ENCODE measurements around the gene PRAMEF8. TPM values are rescaled to one million over a fixed set of nuclear protein-coding genes. Genes with fewer than 3 reads are reported as not detected.
"Not testable (repeated sequence)": the region's sequence is repeated elsewhere in the genome, so short reads cannot be mapped to it uniquely, and the experiment has no call there.

The PRAMEF8 gene
- total RNA-seq, 2 donors from 2014 or later, result not detected

GRCh38 chr1:13245841-13246553, 38.9 kb downstream of the PRAMEF8 start:
- H3K36me3 ChIP-seq; H3K27me3 ChIP-seq; H3K4me1 ChIP-seq; H3K27ac ChIP-seq; H3K4me3 ChIP-seq; DNase-seq; intact Hi-C loops (cut with DNase I); H3K9me3 ChIP-seq; H3K9ac ChIP-seq (ENCODE audit: low read depth in 2 of 2, low read length in 2 of 2): not testable (repeated sequence)

- H3K4me1 ChIP-seq; H3K27ac ChIP-seq; H3K36me3 ChIP-seq; DNase-seq; H3K27me3 ChIP-seq; H3K4me3 ChIP-seq; H3K9ac ChIP-seq (ENCODE audit: low read depth in 2 of 2, low read length in 2 of 2); H3K9me3 ChIP-seq; intact Hi-C loops (cut with DNase I): not testable (repeated sequence)
Observed at GRCh38 chr1:13243536-13244263, 41.2 kb downstream of the PRAMEF8 start.

GRCh38 chr1:13239633-13240032, 45.3 kb downstream of the PRAMEF8 start:
- H3K4me1 ChIP-seq; H3K9me3 ChIP-seq; H3K36me3 ChIP-seq; H3K4me3 ChIP-seq; H3K9ac ChIP-seq (ENCODE audit: low read depth in 2 of 2, low read length in 2 of 2); DNase-seq; H3K27ac ChIP-seq; intact Hi-C loops (cut with DNase I); H3K27me3 ChIP-seq: not testable (repeated sequence)

GRCh38 chr1:13237572-13237971, 47.4 kb downstream of the PRAMEF8 start:
- H3K27me3 ChIP-seq; H3K36me3 ChIP-seq; H3K9me3 ChIP-seq; H3K4me3 ChIP-seq; DNase-seq; intact Hi-C loops (cut with DNase I); H3K27ac ChIP-seq; H3K4me1 ChIP-seq; H3K9ac ChIP-seq (ENCODE audit: low read depth in 2 of 2, low read length in 2 of 2): not testable (repeated sequence)

- H3K9me3 ChIP-seq; H3K27ac ChIP-seq; H3K4me1 ChIP-seq; DNase-seq; H3K9ac ChIP-seq (ENCODE audit: low read depth in 2 of 2, low read length in 2 of 2); H3K27me3 ChIP-seq; H3K36me3 ChIP-seq; intact Hi-C loops (cut with DNase I); H3K4me3 ChIP-seq: not testable (repeated sequence)
Observed at GRCh38 chr1:13234057-13234456, 50.9 kb downstream of the PRAMEF8 start.

GRCh38 chr1:13232056-13232455, 52.9 kb downstream of the PRAMEF8 start:
- intact Hi-C loops (cut with DNase I); H3K4me1 ChIP-seq; H3K9me3 ChIP-seq; H3K27me3 ChIP-seq; H3K36me3 ChIP-seq; H3K9ac ChIP-seq (ENCODE audit: low read depth in 2 of 2, low read length in 2 of 2); DNase-seq; H3K4me3 ChIP-seq; H3K27ac ChIP-seq: not testable (repeated sequence)

Other genes starting within 250 kb of the PRAMEF8 start
- gene PRAMEF27, start 228.6 kb downstream of the PRAMEF8 start, total RNA-seq, result not detected
- gene HNRNPCL3, start 224.4 kb downstream of the PRAMEF8 start, total RNA-seq, result not detected
- gene PRAMEF25, start 214.4 kb downstream of the PRAMEF8 start, total RNA-seq, result not detected
- gene HNRNPCL2, start 168.3 kb downstream of the PRAMEF8 start, total RNA-seq, result not detected
- gene PRAMEF26, start 129.1 kb downstream of the PRAMEF8 start, total RNA-seq, result not detected
- not detected for gene HNRNPCL4, start 119.5 kb downstream of the PRAMEF8 start, total RNA-seq
- not detected for gene PRAMEF9, start 113.3 kb downstream of the PRAMEF8 start, total RNA-seq
- not detected for gene PRAMEF13, start 83.7 kb downstream of the PRAMEF8 start, total RNA-seq
- gene PRAMEF18, start 59.0 kb downstream of the PRAMEF8 start, total RNA-seq, result not detected
- gene PRAMEF5, start 30.9 kb downstream of the PRAMEF8 start, total RNA-seq, result not detected
- gene PRAMEF33, start 18.4 kb upstream of the PRAMEF8 start, total RNA-seq, result not detected
- gene PRAMEF15, start 30.4 kb upstream of the PRAMEF8 start, total RNA-seq, result not detected
- gene PRAMEF14, start 62.0 kb upstream of the PRAMEF8 start, total RNA-seq, result not detected
- gene PRAMEF19, start 86.8 kb upstream of the PRAMEF8 start, total RNA-seq, result not detected
- not detected for gene PRAMEF17, start 104.5 kb upstream of the PRAMEF8 start, total RNA-seq
- gene PRAMEF20, start 125.3 kb upstream of the PRAMEF8 start, total RNA-seq, result not detected
- gene LRRC38, start 228.9 kb upstream of the PRAMEF8 start, total RNA-seq, result not detected

Measured in colonic mucosa (tissue), 4 donors.